Stimulated activated CD4-positive, alpha-beta T cell treated with anti-CD3 and anti-CD28 coated beads, TNF-alpha, amount 100 ng/mL, for 24 hours (primary cell): ENCODE measurements around the gene CNTF.
A peak's percentile ranks its signal among the peaks of the same experiment; 100 is the strongest.
"Not testable (repeated sequence)": the region's sequence is repeated elsewhere in the genome, so short reads cannot be mapped to it uniquely, and the experiment has no call there.

Source experiments
- DNase-seq, 3 experiments: peaks; one replicate each; pipeline ENCODE4 v3.0.0-alpha.2; 2020; ENCODE audit warnings: low read depth in 3 of 3

The CNTF gene

GRCh38 chr11:58622344-58622743 lies at the start of gene CNTF:
CNTF (plus strand) TSS chr11:58622665; CDS start chr11:58622753, 88 bp downstream.
- DNase-seq, result no peak

DNA sequence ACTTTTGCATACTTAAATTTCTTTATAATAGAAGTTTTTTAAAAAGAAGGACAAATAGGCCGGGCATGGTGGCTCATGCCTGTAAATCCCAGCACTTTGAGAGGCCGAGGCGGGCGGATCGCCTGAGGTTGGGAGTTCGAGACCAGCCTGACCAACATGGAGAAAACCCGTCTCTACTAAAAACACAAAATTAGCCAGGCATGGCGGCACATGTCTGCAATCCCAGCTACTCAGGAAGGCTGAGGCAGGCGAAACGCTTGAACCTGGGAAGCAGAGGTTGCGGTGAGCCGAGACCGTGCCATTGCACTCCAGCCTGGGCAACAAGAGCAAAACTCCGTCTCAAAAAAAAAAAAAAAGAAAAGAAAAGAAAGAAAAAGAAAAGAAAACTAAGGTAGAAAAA lies 49.6 kb upstream of the CNTF start:
- not testable (repeated sequence) for DNase-seq

DNA sequence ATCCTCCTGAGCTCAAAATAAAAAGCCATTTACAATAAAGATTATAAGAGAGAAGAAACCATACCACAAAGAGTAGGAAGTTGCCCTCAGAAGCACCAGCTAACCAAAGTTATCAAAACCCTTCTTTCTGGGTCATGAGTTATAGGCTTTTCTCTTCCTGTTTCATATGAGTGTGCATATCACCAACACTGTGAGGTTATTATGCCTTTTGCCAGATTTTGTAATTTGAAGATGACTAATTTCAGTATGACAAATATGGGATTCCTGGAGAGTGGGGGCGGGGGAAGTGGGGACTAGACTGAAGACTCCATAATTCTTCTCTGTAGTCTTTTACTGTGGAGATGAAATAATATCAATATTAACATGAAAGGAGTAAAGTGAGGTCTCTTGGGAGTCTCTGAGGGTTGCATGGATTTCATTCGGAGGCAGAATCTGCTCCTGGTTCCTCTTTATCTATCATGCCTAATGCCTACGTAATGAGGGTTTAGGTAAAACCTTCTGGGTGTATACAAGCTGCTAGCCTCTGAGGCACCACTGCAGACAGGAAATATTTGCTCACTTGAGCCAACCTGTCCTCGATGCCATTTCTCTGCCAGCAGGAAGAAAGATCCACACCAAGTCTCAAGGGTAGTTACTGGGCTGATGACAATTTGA lies 48.9 kb upstream of the CNTF start:
- DNase-seq, result peak; percentile 51 to 70 (median 63)

- DNase-seq, result no peak
Measured at GRCh38 chr11:58574881-58575280, 47.6 kb upstream of the CNTF start.

DNA sequence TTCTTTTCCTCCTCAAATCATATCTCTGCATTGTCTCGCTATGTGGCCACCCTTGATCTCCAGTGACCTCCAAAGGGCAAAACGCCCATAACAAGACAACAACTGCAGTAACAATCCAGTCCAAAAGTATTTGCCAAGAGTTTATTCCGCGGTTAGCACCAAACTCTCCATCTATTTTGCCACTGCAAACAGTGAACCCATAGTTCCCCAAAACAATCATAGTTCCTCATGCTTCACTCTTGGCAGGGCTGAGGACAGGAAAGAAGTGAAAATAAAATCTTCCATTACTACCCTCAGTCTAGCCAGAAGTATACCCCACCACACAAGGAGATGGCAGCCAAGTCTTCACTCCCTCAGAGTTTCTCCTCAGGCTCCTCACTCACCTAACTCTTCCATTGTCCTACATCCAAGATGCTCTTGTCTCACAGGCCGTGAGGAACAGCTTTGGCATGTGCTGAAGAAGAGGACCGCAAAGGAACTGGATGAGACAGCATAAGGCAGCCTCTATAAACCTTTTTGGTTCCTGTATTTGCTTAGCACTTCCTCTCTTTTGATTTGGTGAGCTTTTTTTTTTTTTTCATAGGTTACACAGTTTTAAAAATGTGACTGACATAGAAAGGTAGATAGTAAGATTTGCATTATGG lies 47.0 kb upstream of the CNTF start, which contains the start of gene LPXN:
LPXN (minus strand) TSS at position 480 of the 644 bp plus-strand sequence; CDS start at position 396, 84 bp downstream.
- peak in 2 of 3 experiments; percentile 12 to 19 for DNase-seq

DNA sequence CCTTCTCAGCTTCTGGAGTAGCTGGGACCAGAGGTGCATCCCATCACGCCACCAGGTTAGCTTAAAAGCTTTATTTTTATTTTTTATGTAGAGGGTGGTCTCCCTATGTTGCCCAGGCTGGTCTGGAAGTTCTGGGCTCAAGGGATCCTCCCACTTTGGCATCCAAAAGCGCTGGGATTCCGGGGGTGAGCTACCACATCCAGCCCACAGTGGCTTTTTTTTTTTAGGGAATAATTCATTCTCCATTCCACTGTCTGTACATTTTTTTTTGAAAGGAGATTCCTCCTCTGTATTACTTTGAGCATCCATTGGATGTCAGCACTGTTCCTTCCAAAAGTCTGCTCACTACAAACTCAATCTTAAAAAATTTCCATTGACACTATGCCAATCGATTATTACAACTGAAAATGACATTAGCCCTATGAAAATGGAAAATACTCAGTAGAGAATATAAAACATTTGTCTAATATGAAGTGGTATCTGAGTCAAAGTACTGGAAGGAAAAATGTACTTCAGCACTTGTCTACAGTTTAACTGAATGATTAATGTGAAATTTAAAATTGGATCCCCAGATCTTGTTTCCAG lies 45.5 kb upstream of the CNTF start:
- no peak for DNase-seq

DNA sequence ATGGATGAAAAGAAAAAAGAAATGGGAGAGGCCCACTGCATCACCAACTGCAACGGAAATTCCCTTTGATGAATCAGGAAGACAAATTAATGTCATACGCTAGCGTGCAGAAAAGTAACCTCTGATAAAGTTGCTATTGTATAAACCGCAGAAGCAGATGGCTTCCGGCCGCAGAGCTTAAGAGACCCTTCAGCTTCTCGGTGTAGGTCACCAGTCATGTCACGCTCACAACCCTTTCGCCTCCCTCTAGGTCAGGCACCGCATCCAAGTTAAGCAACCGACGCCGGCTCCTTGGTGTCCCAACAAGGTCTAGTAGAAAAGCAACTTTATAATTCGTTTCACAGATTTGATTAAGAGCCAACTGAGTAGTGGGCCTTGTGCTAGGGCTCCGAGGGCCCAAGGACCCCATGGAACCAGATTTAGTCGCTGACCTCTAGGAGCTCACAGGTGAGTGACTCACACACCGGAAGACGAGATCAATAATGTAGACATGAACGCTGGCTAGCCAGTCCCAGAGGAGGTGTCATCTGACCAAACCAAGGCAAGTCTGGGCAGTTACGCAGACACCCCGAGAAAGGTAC lies 44.8 kb upstream of the CNTF start:
- peak; percentile 46 to 73 (median 67) for DNase-seq

- DNase-seq, result peak; percentile 84 to 88 (median 86)
Measured at GRCh38 chr11:58578136-58578634, 44.3 kb upstream of the CNTF start.

DNA sequence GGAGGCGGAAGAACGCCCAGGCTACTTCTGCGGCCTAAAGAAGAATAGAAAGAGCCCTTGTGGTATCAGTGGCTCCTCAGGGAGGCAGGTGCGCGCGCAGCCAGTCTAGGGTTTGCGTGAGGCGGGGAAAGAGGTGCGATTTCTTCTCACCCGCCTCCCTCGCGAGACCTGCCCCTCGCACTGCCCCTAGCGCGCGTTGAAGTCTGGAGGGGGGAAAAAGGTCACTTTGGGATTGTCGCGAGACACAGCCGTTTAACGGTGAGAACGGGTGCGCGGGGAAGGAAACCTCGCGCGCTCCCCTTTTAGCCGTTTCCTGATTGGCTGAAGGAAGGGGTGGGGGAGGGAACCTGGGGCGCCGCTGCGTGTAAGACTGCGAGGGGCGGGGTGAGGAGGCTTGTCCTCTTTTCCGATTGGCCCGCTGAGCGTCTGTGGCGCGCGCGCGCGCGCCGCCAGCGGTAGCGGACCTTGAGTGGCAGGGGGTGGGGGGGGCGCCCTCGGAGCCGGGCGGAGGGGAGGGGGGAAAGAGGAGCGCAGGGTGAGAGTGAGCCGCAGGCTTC lies 43.8 kb upstream of the CNTF start, which contains the start of gene ZFP91:
ZFP91 (plus strand) TSS at position 429 of the 557 bp plus-strand sequence. CDS start 219 bp downstream, outside the sequence.
- peak; percentile 92 to 95 (median 93) for DNase-seq

- peak; percentile 86 to 88 (median 87) for DNase-seq
Measured at GRCh38 chr11:58579192-58580129, 43.0 kb upstream of the CNTF start.

DNA sequence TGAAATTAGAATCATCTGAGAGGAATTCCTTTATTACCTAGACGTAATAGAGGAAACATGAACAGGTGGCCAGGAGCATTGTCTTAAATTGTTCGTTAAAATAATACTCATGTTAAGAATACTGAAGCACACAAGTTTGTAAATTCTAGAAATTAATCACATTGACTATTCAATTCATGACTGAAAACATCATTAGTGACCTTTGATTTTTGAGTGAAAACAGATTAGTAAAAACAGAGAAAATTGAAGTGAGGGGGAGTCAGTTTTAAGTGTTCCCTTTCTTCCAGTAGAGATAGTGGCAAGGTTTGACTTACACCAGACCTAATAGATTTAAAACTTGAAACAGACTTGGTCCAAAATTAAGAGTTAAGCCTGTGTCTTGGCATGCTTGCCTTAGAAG lies 42.2 kb upstream of the CNTF start:
- DNase-seq, result no peak

- no peak for DNase-seq
Measured at GRCh38 chr11:58582437-58582836, 40.0 kb upstream of the CNTF start.

- no peak for DNase-seq
Measured at GRCh38 chr11:58586998-58587397, 35.5 kb upstream of the CNTF start.

DNA sequence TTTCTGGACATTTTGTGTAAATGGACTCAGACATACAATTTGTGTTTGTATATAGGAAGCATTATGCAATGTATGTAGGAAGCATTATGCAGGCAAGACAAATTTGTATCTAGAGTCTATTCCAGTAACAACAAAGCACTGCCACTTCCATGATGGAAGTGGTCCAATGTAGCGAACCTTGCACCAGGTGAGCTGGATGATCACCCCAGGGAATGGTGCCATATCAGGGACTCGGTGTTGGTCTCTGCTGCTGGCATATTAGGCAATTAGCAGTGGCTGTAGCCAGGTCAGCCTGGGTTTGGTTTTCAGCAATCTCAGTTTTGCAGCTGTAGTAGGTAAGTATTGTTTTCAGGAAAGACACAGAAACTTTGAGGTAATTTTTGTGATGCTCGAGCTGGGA lies 30.8 kb upstream of the CNTF start:
- DNase-seq, result no peak

DNA sequence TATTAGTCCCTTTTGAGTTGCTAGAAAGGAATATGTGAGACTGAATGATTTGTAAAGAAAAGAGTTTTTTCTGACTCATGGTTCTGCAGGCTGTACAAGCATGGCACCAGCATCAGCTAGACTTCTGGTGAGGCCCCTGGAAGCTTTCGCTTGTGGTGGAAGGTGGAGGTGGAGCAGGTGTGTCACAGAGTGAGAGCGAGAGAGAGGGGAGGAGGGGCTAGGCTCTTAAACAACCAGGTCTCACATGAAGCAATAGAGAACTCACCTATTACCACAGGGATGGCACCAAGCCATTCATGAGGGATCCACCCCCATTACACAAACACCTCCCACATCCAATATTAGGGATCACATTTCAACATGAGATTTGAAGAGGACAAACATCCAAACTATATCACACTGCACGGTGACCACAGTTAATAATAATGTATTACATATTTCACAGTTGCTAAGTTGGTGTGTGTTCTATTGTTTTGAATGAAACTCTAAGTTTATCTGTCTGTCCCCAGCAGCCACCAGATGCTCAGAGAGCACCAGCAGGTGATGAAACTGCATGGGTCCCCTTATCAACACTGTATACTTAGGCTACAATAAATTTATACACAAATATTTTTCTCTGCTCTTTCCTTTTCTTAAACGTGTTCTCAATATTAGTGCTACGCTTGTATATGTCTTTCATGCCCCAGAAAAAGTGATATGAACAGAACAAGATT lies 29.5 kb upstream of the CNTF start:
- peak; percentile 27 to 59 (median 40) for DNase-seq

DNA sequence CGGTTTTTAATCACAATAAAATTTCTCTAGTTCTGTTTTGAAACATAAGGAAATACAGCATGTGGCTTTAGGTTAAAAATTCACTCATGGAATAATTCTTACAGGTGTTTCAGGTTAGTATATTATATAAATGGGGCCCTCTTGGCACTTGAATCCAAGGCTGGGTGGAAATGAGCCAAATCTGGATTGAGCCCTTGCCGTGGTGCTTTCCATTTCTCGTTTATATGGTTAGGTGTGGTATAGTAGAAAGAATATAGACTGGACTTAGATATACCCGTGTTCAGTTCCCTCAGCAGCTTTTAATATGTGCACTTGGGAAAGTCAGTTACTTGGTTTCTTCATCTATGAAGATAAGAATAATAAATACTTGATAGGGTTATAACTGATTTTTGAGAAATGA lies 27.6 kb upstream of the CNTF start:
- DNase-seq, result no peak

- DNase-seq, result no peak
Measured at GRCh38 chr11:58596621-58597020, 25.8 kb upstream of the CNTF start.

DNA sequence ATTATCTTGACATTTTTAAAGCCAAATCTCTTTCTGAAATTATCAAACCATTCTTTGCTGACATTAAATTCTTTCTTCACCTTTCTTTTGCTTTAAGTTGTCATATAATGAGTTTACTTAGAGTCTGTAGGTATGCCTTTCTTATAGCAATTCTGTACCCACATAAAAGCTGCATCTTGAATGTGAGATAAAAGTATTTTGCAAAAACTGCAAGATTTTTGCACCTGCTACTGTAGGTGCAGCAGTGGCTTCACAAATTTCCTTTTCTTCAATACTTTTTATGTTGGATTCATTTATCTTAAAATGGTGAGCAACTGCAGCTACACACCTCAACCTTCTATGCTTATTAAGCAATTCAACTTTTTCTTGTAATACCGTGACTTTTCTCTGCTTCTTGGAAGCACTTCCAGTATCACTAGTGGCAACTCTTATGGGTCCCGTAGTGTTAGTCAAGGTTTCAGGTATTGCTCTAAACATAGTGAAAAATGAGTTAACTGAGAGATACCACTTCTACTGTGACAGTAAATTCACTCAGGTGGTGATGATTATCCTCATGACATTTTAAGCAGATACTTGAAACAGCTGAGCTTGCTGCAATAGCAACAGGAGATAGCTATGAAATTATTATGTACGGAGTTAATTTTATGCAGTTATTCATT lies 24.9 kb upstream of the CNTF start:
- DNase-seq, result no peak

DNA sequence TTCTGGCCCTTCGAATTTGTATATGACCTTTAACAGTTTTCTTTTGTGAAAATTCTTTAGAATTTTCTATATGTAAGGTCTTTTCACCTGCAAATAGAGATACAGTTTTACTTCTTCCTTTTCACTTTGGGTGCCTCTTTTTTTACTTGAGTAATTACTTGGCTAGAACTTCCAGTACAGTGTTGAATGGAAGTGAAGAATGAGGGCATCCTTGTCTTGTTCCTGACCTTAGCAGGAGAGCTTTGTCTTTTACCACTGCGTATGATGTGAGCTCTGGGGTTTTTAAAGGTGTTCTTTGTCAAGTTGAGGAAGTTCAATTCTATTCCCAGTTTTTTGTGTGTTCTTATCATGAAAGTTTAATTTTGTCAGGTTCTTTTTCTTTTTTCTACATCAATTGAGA lies 22.0 kb upstream of the CNTF start:
- no peak for DNase-seq
